GM18511 (cell line): ENCODE results near the gene OSCP1.
A peak's percentile ranks its signal among the peaks of the same experiment; 100 is the strongest.

Experiments
- ATAC-seq: cut with Tn5 transposase; IDR thresholded peaks from one replicate; pipeline ENCODE4 v1.9.1; 2021; ENCODE audit warnings: mild to moderate bottlenecking, moderate library complexity; ENCODE audit not compliant: unreplicated experiment

The OSCP1 gene

DNA sequence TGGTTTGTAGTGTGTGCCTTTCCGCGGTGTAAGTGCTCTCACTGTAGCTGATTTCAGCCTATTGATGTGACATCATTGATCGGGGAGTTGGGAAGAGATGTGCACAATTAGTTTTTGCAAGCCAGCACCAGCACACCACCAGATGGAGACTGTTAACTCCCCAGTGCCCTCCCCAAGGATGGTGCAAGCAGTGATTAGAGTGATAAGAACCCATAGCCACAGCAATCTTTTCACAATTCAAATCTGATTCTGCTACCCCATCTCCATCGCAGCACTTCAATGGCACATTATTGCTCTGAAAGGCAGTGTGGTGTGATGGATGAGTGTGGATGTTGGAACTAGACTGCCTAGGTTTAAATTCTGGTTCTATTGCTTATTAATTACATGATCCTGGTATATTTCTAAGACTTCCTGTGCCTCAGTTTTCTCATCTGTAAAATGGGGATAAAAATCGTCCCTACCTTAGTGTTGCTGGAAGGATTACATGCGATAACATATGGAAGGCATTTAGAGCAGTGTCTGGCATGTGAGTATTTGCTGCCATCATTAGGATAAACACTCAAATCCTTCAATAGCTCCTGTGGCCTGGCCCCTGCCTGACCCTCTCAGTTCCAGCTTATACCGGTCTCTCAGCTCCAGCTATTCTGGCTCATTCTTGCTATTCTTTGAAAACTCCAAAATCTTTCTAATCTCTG, 25.8 kb upstream of the OSCP1 start:
- ATAC-seq: no peak

DNA sequence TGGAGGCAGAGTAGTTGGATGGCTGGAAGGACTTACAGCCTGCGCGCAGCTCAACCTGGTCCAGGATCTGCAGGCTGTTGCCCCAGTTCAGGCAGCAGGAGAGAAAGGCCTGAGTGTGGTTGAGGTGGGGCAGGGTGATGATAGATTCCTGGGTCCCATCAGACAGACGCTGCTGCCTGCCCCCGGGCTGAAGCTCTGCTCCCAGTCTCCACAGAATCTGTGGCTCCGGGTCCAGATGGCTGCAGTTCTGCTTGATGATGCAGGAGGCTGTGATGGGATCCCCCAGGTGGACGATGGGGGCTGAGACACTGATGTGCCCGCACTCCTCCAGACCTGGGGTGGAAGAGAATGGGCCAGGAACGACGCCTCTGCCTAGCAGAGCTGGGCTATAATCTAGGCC, 25.1 kb upstream of the OSCP1 start:
- ATAC-seq: no peak

DNA sequence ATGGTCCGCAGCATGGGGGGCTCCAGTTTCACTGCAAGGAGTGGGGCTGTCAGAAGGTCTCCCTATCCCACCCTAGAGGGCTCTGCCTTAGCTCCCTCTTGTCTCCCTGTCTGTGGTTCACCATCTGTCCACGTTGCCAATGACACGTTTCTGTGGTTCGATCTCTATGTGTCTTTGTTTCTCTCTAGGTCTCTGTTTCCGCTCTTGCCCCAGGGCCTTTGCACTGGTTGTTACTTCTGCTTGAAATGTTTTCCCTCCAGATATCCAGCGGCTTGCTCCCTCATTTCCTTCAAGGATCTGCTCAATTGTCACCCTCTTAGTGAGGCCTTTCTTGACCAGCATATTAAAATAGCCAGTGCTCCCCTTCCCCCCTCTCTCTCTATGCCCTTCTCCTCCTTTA, 22.4 kb upstream of the OSCP1 start:
- no peak for ATAC-seq

DNA sequence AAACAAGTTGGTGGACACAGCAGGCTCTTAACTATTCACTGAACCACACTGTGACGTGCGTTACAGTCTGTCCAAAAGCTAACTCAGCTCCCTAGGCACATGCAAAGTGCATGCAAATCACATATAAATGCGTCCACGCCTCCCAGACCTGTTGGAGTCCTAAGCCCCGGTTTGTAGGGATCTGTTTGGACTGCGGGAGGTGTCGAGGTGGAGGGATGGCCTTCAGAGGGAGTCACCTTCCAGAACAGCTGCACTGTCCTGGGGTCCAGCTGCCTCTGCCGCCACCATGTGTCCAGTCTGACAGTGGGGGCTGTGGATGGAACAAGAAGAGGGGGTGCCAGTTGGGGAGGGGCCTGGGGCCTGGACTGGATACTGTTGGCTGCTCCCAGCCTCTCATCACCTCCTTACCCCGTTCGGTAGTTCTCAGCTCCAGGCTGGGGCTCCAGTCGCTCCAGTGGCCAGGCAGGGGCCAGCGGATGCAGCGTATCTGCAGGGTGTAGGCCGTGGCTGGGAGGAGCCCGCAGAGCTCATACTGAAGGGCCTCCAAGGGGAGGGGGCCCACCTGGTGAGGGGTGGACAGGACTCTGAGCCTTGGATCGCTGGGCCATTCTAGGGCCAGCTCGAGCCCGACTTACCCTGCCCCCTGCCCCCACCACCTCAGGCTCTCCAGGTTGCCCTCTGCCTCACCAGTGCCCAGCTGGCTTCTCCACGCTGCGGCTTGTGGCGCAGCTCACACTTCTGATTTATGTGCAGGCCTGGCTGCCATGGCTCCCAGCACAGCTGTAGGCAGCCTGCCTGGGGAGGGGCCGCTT, 21.8 kb upstream of the OSCP1 start:
- ATAC-seq: no peak

DNA sequence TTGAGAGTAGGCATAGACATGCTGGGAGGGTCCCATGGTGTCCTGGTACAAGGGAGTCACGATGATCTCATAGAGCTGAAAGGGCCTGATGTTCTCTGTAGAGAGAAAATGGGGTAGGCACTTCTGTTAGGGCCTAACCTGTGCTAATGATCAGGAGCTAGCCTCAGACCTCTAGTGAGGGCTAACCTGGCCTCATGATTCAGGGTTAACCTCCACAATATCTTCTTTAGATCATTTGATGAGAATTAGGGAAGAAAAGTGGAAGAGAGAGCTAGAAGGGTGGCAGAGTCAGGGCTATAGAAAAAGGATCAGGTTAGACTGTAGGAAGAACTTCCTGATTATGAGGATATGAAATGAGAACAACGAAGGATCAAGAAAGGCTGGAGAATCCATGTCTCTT, 18.9 kb upstream of the OSCP1 start:
- ATAC-seq: no peak

DNA sequence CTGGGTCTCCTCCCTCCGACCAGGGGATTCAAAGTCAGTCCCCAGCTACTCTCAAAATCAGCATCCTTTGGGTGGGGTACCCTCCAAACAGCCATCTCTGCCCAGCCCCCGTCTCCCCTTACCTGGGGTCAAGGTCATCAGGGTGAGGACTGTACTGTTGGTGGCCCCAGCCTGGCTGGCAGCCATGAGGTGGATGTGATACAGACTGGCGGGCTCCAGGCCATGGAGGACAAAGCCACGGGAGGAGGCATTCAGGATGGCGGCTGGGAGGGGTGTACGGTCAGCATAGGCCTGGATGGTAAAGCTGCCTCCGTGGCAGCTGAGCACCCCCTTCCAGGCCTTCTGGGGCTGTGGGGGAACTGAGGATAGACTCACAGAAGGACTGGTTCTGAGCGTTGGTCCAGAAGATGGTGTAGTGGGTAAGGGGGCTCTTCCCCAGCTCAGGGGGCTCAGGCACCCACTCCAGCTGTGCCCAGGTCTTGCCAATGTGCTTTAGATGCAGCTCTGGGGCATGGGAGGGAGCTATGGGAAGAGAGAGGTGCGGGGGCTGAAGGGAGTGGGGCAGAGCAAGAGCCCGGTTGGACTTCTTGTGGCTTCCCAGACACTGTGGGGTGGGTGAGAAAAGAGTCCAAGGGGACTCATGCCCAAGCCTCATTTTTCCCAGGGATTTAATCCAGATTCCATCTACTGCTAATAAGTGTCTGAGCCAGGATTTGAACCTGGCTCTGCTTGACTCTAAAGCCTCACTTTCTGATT, 17.6 kb upstream of the OSCP1 start:
- ATAC-seq: no peak

DNA sequence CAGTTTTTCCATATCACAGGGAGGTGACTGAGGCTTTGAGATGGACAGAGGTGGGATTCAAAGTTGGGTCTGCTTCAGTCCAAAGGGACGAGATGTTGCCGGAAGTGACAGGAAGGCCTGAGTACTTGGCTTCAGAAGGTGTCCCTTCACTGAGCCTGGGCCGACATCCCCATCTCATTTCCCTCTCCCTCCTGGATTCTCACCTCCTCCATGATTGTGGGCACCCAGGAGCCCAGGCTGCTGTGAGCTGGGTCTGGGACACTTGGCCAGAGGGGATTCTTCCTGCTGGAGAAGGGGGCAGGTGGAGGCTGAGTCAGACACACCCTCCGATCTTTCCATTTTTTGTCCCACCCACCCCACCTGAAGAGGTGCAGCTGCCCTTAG, 16.8 kb upstream of the OSCP1 start:
- ATAC-seq: no peak

DNA sequence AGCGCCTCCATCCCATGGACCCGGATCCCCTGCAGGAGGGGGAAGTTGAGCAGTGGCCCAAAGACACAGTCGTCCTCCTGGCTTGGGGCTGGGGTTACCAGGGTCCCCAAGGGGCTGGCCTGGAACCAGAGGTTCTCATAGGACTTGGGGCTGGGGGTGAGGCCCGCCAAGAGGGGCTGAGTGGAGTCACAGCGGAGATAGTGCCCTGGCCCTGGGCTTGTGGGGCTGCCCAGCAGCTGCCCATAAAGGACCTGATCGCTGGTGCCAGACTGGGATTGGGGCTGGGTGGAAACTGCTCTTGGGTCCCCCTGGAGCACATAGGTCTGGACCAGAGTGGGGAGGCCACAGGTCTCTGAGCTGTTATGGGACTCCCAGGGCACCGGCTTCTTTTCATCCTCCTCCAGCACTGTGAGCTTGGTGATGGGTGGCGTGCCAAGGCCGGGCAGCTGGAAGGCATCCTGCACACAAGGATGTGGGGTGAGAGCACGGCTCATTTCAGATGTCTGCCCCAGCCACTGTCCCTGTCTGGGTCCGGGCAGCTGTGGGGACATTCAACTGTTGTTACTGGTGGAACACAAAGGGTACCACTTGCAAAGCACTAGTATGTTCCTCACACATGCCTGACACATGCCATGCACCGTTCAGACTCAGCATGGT, 16.2 kb upstream of the OSCP1 start:
- no peak for ATAC-seq

DNA sequence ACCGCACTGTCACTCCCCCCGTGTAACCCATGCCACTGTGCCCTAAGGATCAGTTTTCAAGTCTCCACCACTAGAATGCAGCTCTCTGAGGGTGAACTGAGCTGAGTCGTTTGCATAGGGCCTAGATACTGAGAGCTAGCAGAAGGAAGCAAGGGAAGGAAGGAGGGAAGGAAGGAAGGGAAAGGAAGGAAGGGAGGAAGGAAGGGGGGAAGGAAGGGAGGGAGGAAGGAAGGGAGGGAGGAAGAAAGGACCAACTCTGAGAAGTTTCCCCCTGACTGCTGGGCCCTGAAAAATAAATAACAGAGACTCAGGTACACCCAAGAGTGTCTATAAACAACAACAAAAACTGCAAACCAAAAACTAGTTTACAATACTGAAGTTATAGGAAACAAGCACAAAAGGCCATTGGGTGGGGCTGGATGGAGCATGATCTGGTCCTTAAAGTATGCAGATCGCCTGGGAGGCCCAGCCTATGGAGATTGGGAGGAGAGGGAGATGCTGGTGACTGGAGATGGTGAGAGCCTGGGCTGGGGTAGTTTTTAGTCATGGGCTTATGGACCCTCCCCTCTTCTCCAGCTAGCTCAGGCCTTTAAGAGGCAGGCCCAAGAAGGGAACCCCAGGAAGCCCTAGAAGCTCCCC, 15.6 kb upstream of the OSCP1 start:
- no peak for ATAC-seq

DNA sequence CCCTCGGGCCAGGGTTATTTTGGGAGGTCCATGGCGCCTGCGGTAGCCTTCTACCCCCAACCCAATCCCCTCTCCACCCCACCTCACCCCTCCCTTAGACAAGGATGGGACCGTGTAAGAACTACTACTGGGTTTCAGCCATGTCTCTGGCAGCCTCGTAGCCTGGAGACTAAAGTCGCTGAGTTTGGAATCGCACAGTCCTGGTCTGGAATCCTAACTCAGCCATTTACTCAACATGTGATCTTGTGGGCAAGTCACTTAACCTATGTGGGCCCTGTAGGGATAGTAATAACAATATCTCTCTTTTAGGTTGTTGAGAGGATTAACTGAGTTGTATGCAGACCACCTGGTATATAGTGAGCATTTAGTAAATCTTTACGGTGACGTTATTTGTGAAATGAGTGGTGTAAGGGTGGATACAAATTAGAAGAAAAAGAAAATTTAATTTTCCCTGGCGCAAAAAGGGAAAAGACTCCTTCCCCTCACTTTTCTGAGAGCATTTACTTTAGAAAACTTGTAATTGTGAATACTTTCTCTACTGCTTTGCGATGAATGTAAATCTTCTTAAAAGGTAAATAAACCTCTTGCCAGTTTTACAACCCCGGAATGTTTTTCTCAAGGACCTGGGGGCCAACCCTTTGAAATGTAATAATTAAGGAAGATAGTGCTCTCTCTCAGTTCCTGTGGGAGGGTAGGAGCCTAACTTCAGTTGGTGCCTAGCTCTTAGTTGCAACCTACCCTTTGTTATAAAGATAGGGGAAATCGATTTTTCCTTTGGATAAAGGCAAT, 14.5 kb upstream of the OSCP1 start:
- ATAC-seq: peak; percentile 42

DNA sequence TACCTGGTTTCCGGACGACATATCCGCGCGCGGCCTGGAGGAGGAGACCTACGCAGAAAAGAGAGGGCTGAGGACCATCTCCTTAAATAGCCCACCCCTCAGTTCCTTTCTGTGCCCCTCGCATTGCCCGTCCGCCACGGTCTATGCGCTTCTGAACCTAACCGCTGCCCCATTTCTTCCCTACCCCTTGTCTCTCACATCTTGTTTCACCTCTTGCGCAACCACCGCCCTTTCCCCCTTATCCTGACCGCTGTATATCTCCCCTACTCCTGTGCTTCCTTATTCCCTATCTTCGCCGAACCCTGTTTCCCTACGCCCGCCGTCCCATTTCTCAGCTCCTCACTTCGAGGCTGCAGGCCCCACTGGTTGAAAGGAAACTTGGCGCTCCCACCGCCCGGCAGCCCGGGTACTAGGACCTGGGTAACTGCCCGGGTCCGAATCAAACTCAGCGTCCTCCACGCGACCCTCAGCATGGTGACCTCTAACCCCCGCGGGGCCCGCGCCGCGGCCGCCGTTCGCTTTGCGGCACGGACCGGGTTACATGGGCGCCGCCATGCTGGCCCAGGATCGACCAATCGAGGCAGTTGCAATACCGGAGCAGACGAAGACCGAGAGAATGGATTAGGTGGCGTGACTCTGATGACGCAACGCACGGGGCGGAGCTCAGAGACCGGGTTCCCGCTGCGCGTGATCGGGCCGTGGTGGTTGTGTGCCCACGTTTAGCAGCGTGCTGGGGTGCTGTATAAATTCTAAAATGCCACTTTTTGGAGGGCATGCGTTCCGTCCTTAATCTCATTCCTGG, 13.8 kb upstream of the OSCP1 start, which contains the start of gene MRPS15:
Gene MRPS15, minus strand, starts transcription at position 582 of the 802 bp plus-strand sequence. Its CDS starts 109 bp downstream, at position 473.
- peak; percentile 95 for ATAC-seq

DNA sequence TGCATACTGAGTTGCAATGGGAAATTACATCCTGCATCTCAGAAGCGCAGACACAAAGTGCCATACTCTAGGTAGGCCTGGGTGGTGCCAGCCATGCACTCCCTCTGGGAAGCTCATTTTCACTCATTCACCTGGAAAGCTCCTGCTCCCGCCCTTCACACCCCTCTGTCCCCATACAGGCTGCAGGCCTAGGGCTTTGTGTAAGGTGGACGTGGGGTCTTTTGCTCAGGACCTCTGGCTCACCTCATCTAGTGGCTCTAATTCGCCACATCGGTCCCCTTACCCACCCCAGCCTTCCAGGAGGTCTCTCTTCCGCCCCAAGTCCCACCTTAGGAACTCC, 13.2 kb upstream of the OSCP1 start:
- ATAC-seq: no peak

DNA sequence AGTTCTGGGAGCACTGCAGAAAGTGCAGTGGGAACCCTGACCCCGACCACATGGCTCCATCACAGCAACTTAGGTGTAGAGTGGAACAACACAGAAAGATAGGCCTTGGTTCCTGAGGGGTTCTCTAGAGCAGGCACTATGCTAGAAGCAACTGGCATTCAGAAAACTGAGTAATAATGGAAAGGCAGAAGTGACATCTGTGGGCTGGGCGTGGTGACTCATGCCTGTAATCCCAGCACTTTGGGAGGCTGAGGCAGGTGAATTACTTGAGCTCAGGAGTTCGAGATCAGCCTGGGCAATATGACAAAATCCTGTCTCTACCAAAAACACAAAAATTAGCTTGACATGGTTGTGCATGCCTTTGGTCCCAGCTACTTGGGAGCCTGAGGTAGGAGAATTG, 8.7 kb upstream of the OSCP1 start:
- ATAC-seq: no peak

DNA sequence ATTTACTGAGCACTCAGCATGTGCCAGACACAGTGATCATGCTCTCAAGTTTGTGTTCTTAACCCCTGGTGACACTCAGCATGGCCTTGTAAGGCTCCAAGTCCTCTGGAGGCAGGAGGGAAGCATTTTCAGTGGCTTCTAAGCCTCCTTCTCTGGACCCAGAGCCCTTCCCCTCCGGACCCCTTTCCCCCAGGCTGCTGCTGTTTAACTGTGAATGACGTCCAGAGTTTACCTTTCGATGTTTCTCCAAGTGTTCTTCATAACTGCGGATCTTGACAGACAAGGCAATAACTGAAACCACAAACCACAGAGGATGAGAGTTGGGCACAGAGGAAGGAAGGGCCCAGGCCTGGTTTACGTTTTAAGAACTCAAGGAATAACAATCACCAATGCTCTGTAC, 7.4 kb upstream of the OSCP1 start:
- ATAC-seq: no peak

DNA sequence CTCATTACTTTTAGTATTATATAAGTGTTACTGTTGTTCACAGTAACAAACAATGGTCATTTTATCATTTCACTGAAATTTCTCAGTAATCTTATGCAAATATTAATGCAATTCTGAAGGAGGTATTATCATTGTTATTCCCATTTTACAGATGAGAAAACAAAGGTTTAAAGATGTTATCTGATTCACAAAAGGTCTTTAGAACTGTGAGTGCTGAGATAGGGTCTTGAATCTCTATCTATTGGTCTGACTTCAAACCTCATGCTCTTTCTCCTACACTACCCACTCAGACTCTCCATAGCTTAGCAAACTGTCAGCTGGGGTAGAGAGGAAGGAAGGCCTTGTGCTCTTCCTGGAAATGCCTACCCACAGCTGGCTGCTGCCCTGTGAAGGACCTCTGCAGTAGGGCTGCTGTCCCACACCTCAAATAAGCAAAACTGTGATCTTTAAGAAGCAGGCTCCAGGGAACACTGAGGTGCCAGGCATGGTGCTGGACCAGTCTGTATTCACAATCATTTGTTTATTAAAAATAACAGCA, 6.2 kb upstream of the OSCP1 start:
- ATAC-seq: no peak

DNA sequence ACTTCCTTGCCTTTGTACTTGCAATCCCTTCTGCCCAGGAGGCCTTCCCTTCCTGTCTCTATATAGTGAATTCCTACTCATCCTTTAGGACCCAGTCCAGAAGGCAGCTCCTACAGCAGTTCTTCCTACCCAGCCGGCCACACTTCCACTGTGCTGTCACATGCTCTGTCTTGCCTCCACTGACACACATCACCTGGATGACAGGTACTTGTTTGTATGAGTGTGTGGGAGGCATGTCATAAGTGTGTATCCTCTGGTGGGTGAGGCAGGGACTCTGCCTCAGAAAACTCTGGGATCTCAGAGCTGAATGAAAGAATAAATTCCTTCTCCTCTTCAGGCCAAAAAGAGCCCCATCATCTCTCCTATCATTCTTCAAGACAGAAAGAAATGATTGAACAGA, 5.1 kb upstream of the OSCP1 start:
- ATAC-seq: no peak

DNA sequence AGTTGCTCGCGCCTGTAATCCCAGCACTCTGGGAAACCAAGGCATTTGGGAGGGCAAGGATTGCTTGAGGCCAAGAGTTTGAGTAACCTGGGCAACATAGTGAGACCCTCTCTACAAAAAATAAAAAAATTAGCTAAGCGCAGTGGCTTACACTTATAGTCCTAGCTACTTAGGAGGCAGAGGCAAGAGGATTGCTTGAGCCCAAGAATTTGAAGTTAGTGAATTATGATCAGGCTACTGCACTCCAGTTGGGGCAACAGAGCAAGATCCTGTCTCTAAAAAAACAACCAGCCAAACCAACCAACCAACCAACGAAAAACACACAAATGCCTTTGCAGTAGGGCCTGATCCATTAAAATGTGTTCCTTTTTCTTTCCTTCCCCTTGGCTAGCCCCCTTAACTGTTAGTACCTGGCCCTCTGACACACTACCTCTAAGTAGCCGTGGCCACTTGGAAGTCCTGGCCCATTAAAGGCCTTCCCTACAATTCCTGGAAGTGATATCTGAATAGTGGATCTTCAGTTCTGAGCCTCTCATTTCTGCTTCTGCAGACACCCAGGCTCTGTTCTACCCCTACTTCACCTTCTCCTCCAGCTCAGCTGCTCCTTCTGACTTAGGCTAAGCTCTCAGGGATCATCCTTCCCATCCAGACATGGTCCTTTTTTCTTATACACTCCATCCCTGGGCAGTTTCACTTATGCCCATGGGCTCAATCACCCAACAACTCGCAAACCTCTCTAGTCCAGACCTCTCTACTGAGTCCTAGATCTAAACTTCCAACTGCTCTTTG, 3.5 kb upstream of the OSCP1 start:
- no peak for ATAC-seq

DNA sequence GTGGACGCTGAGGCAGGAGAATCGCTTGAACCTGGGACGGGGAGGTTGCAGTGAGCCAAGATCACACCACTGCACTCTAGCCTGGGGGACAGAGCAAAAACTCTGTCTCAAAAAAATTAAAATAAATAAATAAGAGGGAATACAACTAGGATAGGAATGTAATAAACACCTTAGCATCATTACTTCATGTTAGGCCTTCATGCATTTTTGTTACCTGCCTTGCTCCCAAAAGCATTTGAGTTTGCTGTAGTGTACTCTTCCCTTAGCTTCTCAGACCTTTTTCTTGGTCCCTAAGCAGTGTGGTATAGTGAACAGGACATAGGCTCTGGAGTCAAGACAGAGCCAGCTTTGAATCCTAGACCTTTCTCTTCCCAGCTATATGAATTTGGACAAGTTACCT, 2.8 kb upstream of the OSCP1 start:
- no peak for ATAC-seq
